Vagina (tissue), 2 donors: ENCODE measurements around the gene ACBD3.
A peak's percentile ranks its signal among the peaks of the same experiment; 100 is the strongest.

Experiments
- POLR2AphosphoS5 ChIP-seq, 2 donors: sonication (generic); formaldehyde crosslinking; IDR thresholded peaks; one replicate each; pipeline ENCODE4 v1.9.0; 2017; ENCODE audit warnings: antibody characterized with exemption in 2 of 2, mild to moderate bottlenecking in 2 of 2, low read depth in 1 of 2; ENCODE audit not compliant: insufficient read depth in 1 of 2
- TF ChIP-seq, protein P1 (sequence below), 3 experiments: fragments of 450-650 bp in 2 of 3; fragments of 200-600 bp in 1 of 3; sonication (generic) in 1 of 3; IDR thresholded peaks; one replicate each; pipeline ENCODE4 v1.5.1; 2017 to 2019; ENCODE audit warnings: antibody characterized with exemption in 3 of 3, mild to moderate bottlenecking in 2 of 3, moderate library complexity in 2 of 3

GRCh38 chr1:226109829-226110248 lies 76.7 kb downstream of the ACBD3 start:
- peak in 1 of 2 donors; percentile 66 for TF ChIP-seq POLR2AphosphoS5 (IDR thresholded peaks at IDR 0.05; ENCODE audit: insufficient read depth in 1 of 2, low read depth in 1 of 2)
- TF ChIP-seq, protein P1, sequence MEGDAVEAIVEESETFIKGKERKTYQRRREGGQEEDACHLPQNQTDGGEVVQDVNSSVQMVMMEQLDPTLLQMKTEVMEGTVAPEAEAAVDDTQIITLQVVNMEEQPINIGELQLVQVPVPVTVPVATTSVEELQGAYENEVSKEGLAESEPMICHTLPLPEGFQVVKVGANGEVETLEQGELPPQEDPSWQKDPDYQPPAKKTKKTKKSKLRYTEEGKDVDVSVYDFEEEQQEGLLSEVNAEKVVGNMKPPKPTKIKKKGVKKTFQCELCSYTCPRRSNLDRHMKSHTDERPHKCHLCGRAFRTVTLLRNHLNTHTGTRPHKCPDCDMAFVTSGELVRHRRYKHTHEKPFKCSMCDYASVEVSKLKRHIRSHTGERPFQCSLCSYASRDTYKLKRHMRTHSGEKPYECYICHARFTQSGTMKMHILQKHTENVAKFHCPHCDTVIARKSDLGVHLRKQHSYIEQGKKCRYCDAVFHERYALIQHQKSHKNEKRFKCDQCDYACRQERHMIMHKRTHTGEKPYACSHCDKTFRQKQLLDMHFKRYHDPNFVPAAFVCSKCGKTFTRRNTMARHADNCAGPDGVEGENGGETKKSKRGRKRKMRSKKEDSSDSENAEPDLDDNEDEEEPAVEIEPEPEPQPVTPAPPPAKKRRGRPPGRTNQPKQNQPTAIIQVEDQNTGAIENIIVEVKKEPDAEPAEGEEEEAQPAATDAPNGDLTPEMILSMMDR (IDR thresholded peaks at IDR 0.05), result no peak
